HepG2 (cell line): Measurements from ENCODE around the gene SHISA6.

Experiments used
- CEBPB ChIP-seq: IDR thresholded peaks from 2 replicates; pipeline ENCODE4 v1.6.1; 2011; ENCODE audit warnings: low read depth, low read length, improper control_type of control experiment, borderline replicate concordance
- CTCF ChIP-seq: sonication (generic); formaldehyde crosslinking; IDR thresholded peaks from 2 replicates; pipeline ENCODE4 v1.5.0; 2020; ENCODE audit warnings: mild to moderate bottlenecking, missing genetic modification reagents, moderate library complexity
- JUNB ChIP-seq: sonication (generic); formaldehyde crosslinking; IDR thresholded peaks from 2 replicates; pipeline ENCODE4 v1.8.0; 2022; ENCODE audit warnings: missing genetic modification reagents, mild to moderate bottlenecking, borderline replicate concordance
- NR2F2 ChIP-seq: IDR thresholded peaks from 2 replicates; pipeline ENCODE4 v1.6.1; 2012; ENCODE audit warnings: low read depth, inconsistent platforms, borderline replicate concordance
- POLR2AphosphoS5 ChIP-seq: IDR thresholded peaks from 2 replicates; pipeline ENCODE4 v1.6.1; 2012; ENCODE audit warnings: low read depth, low read length
- SRF ChIP-seq: IDR thresholded peaks from 2 replicates; pipeline ENCODE4 v1.6.1; 2011; ENCODE audit warnings: mild to moderate bottlenecking, low read depth, low read length, moderate library complexity
- TOE1 ChIP-seq: sonication (generic); formaldehyde crosslinking; IDR thresholded peaks from 2 replicates; pipeline ENCODE4 v1.4.0; 2020; ENCODE audit warnings: mild to moderate bottlenecking, missing genetic modification reagents
- ZNF33A ChIP-seq: sonication (generic); formaldehyde crosslinking; IDR thresholded peaks from 2 replicates; pipeline ENCODE4 v1.5.1; 2020; ENCODE audit warnings: missing genetic modification reagents, mild to moderate bottlenecking, moderate library complexity, borderline replicate concordance

GRCh38 chr17:11324021-11324420 lies 83.0 kb downstream of the SHISA6 start:
- no peak for TF ChIP-seq POLR2AphosphoS5
- no peak for TF ChIP-seq CTCF (CRISPR knock-in tag)
- TF ChIP-seq ZNF33A (CRISPR knock-in tag) = no peak
- no peak for TF ChIP-seq NR2F2
- no peak for TF ChIP-seq JUNB (CRISPR knock-in tag)
- no peak for TF ChIP-seq SRF
- TF ChIP-seq CEBPB = no peak
- no peak for TF ChIP-seq TOE1 (CRISPR knock-in tag)
